Trophoblast cell (in vitro differentiated cells and primary cell): Measurements from ENCODE around the gene LEMD3.

Source experiments
- DNase-seq, 2 donors: peaks; one replicate each; pipeline ENCODE4 v3.0.0-alpha.2; 2016
- H2AFZ ChIP-seq: 2 replicates; pipeline ENCODE4 v1.6.1; 2013; ENCODE audit warnings: low read length, moderate library complexity, mild to moderate bottlenecking; ENCODE audit not compliant: insufficient read depth, poor library complexity
- H2AK5ac ChIP-seq: 2 replicates; pipeline ENCODE4 v1.6.1; 2013; ENCODE audit warnings: mild to moderate bottlenecking, low read length
- H2BK120ac ChIP-seq: 2 replicates; pipeline ENCODE4 v1.6.1; 2013; ENCODE audit warnings: low read length, mild to moderate bottlenecking, moderate library complexity; ENCODE audit not compliant: insufficient read depth, poor library complexity
- H2BK12ac ChIP-seq: 2 replicates; pipeline ENCODE4 v1.6.1; 2013; ENCODE audit warnings: mild to moderate bottlenecking, low read length, moderate library complexity
- H2BK5ac ChIP-seq: 2 replicates; pipeline ENCODE4 v1.6.1; 2013; ENCODE audit warnings: low read length, low read depth, moderate library complexity, mild to moderate bottlenecking; ENCODE audit not compliant: poor library complexity
- H3K14ac ChIP-seq: 2 replicates; pipeline ENCODE4 v1.6.1; 2013; ENCODE audit warnings: mild to moderate bottlenecking, low read length
- H3K18ac ChIP-seq: 2 replicates; pipeline ENCODE4 v1.6.1; 2013; ENCODE audit warnings: mild to moderate bottlenecking, low read length
- H3K23ac ChIP-seq: 2 replicates; pipeline ENCODE4 v1.6.1; 2013; ENCODE audit warnings: low read length
- H3K27ac ChIP-seq: 2 replicates; pipeline ENCODE4 v1.5.1; 2013; ENCODE audit warnings: low read depth, mild to moderate bottlenecking, inconsistent platforms, low read length, moderate library complexity
- H3K27me3 ChIP-seq: 2 replicates; pipeline ENCODE4 v1.6.1; 2013; ENCODE audit warnings: inconsistent platforms, mild to moderate bottlenecking, low read length, moderate library complexity; ENCODE audit not compliant: insufficient read depth
- H3K36me3 ChIP-seq, 2 experiments: 1 replicate in 1 of 2; 2 replicates in 1 of 2; pipeline ENCODE4 v1.6.1; 2013; ENCODE audit warnings: low read length in 2 of 2, mild to moderate bottlenecking in 2 of 2, moderate library complexity in 1 of 2; ENCODE audit not compliant: insufficient read depth in 2 of 2, control insufficient read depth in 1 of 2
- H3K4ac ChIP-seq: 2 replicates; pipeline ENCODE4 v1.6.1; 2013; ENCODE audit warnings: low read depth, mild to moderate bottlenecking, low read length, moderate library complexity
- H3K4me1 ChIP-seq, 2 experiments: 1 replicate in 1 of 2; 2 replicates in 1 of 2; pipeline ENCODE4 v1.6.1; 2013; ENCODE audit warnings: low read length in 2 of 2, mild to moderate bottlenecking in 2 of 2, moderate library complexity in 1 of 2; ENCODE audit not compliant: insufficient read depth in 2 of 2, control insufficient read depth in 1 of 2
- H3K4me2 ChIP-seq: 2 replicates; pipeline ENCODE4 v1.6.1; 2013; ENCODE audit warnings: inconsistent platforms, mild to moderate bottlenecking, low read length, moderate library complexity
- H3K4me3 ChIP-seq: 2 replicates; pipeline ENCODE4 v1.5.1; 2013; ENCODE audit warnings: mild to moderate bottlenecking, low read depth, low read length, inconsistent platforms
- H3K79me1 ChIP-seq: one replicate; pipeline ENCODE4 v1.6.1; 2013; ENCODE audit warnings: low read length
- H3K79me2 ChIP-seq: 2 replicates; pipeline ENCODE4 v1.6.1; 2013; ENCODE audit warnings: low read length, mild to moderate bottlenecking; ENCODE audit not compliant: control insufficient read depth, insufficient read depth, poor library complexity
- H3K9ac ChIP-seq: 2 replicates; pipeline ENCODE4 v1.6.1; 2013; ENCODE audit warnings: mild to moderate bottlenecking, low read length
- H3K9me3 ChIP-seq: 2 replicates; pipeline ENCODE4 v1.6.1; 2013; ENCODE audit warnings: low read depth, mild to moderate bottlenecking, control low read depth, inconsistent platforms, low read length; ENCODE audit not compliant: insufficient read depth
- H4K12ac ChIP-seq: 2 replicates; pipeline ENCODE4 v1.6.1; 2013; ENCODE audit warnings: low read depth, mild to moderate bottlenecking, low read length, moderate library complexity
- H4K8ac ChIP-seq: 2 replicates; pipeline ENCODE4 v1.6.1; 2013; ENCODE audit warnings: low read depth, mild to moderate bottlenecking, low read length, moderate library complexity
- H4K91ac ChIP-seq: one replicate; pipeline ENCODE4 v1.6.1; 2013; ENCODE audit warnings: low read depth, mild to moderate bottlenecking, low read length, moderate library complexity
- WGBS: extraction: QIAGEN DNeasy Blood & Tissue Kit; methylation state at CpG from one replicate; pipeline ENCODE4 v1.1.7; 2013; ENCODE audit warnings: missing lambda C conversion rate; ENCODE audit not compliant: insufficient read length, insufficient coverage; ENCODE audit errors: extremely low coverage; 5-methylcytosine and 5-hydroxymethylcytosine counted together

Gene LEMD3

DNA sequence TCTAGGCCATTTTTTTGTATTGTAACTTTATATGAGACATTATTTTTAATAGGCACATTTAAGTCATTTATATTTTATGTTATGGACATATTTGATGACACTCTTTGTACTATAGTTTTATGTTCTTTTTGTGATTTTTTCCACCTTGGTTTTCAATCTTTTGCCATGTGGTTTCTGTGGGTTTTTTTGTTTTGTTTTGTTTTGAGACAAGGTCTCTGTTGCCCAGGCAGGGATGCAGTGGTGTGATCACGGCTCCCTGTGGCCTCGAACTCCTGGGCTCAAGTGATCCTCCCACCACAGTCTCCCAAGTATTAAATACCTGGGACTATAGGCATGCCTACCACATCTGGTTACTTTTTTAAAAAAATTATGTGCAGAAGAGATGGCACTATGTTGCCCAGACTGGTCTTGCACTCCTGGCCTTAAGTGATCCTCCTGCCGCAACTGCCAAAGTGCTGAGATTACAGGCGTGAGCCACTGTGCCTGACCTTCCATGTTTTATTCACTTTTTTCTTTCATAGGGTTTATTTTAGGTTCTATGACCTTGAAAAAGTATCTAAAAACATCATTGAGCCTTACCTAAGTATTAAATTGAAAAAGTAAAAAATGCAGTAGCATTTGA is 125.4 kb downstream of the LEMD3 start:
- Histone ChIP-seq H4K8ac (no peak overlapping the region), H3K79me2 (no peaks in the 10 kb centered on the region), H2BK12ac (no peak overlapping the region), H3K23ac (no peak overlapping the region), H4K12ac (no peak overlapping the region), H4K91ac (no peak overlapping the region), H3K4ac (no peak overlapping the region), H3K36me3 (no peaks in the 10 kb centered on the region), H2AFZ (no peak overlapping the region), H2BK120ac (no peak overlapping the region), H3K27me3 (no peaks in the 10 kb centered on the region), H3K9ac (no peak overlapping the region), H3K9me3 (no peaks in the 10 kb centered on the region), H3K27ac (no peak overlapping the region), H3K4me3 (no peak overlapping the region), H2BK5ac (no peak overlapping the region), H3K79me1 (no peaks in the 10 kb centered on the region), H2AK5ac (no peak overlapping the region), H3K4me2 (no peak overlapping the region), H3K14ac (no peak overlapping the region), H3K18ac (no peak overlapping the region), H3K4me1 (no peaks in the 10 kb centered on the region)
- no CpG with 5 or more reads among the region's 4 CpGs for WGBS
- DNase-seq: no peak

GRCh38 chr12:65296508-65297265 is 127.3 kb downstream of the LEMD3 start:
- Histone ChIP-seq H3K9me3 (no peaks in the 10 kb centered on the region), H3K27ac (no peak overlapping the region), H2BK120ac (no peak overlapping the region), H3K4me1 (peaks cover 2 to 3% of the 10 kb centered on the region in 2 experiments), H3K79me1 (no peaks in the 10 kb centered on the region), H4K12ac (no peak overlapping the region), H3K4me3 (no peak overlapping the region), H3K4ac (no peak overlapping the region), H3K14ac (no peak overlapping the region), H3K79me2 (no peaks in the 10 kb centered on the region), H3K27me3 (no peaks in the 10 kb centered on the region), H2AFZ (no peak overlapping the region), H3K36me3 (no peaks in the 10 kb centered on the region), H2AK5ac (no peak overlapping the region), H4K91ac (no peak overlapping the region), H3K23ac (no peak overlapping the region), H2BK5ac (no peak overlapping the region), H4K8ac (no peak overlapping the region), H2BK12ac (no peak overlapping the region), H3K18ac (no peak overlapping the region), H3K9ac (no peak overlapping the region), H3K4me2 (no peak overlapping the region)
- no CpG with 5 or more reads among the region's 1 CpG for WGBS
- no peak for DNase-seq
